Right renal pelvis (tissue), 4 donors: ENCODE data around the gene POLR2B. TPM values are rescaled to one million over a fixed set of nuclear protein-coding genes. Genes with fewer than 3 reads are reported as not detected.
A peak's percentile ranks its signal among the peaks of the same experiment; 100 is the strongest.

Source experiments
- DNase-seq, 4 donors: peaks; one replicate each; pipeline ENCODE4 v3.0.0-alpha.2; 2013; ENCODE audit warnings: low read depth in 4 of 4, low spot score in 3 of 4, missing footprints in 1 of 4
- polyA plus RNA-seq, 4 donors: library from polyadenylated mRNA; unstranded; fragments of 120-200 nt; gene quantifications; one replicate each; pipeline ENCODE4 v1.2.1, GENCODE V29; 2013; ENCODE audit not compliant: insufficient read length in 4 of 4

The POLR2B gene
- polyA plus RNA-seq, 4 donors, result 94.5 to 119 (median 114) TPM

DNA sequence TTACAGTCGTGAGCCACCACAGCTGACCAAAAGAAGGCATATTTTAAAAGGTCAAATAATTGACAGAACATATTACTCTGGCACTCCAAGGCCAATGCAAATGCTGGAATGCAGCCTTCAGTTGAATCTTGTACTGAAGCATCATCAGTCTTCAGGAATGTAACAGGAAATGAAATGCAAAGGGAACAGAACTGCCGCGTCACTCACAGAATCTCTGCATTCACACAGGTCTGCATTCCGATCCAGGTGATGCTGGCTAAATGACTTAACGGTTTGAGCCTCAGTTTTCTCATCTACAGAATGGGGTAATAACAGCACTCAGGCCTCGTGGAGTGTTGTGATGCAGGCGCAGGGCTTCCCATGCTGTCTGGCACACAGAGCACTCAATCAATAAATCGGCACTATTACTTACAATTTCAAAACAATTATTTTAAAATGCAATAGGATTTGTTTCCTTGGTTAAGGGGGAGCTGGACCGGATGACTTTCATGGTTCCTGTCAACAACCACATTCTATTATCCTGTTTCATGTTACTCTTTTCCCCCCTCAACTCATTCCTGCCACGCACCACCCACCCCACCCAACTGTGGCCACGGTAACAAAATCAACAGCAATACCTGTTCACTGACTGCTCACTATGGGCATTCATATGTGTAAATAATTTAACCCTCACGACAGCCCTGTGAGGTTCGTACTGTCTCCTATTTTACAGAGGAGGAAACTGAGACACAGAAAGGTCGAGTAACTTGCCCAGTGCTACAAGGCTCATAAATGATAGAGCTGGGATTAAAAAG is 99.1 kb downstream of the POLR2B start:
- DNase-seq, result no peak

DNA sequence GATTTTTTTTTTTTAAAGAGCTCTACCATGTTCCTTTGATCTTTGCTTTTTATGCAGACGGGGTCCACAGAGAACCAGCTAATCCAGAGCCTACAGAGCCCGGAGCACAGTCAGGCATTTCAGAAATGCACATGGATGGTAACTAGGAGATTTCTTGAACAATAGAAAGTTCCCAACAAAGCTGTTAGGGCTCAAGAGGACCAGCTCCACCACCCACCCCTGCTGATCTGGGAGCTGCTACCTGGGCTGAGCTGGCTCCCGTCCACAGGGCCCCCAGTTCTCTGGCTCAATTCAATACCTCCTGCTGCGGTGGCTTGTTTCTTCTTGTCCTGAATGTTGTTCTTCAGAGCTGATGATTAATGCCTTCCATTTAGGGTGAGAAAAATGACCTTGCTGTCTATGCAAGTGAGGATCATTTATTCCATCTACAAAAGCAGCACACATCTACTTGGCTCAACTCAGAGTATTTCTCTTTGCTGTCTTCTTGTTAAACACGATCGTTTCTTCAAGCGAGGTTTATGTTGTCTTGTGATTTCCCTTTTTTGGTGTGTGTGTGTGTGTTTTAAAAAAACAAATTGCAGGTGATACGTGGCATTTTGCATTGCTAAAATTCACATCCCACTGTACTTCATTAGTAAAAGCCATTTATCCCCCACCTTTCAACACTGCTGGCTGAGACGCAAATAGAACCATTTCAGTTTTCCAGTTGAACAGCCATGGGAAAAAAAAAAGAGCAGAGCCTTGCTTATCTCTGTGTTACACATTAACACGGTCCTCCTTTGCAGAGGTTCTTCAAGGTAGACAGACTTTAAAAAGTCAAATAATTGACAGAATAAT is 100.2 kb downstream of the POLR2B start:
- peak in 1 of 4 donors; percentile 72 for DNase-seq

Other genes with a start within 250 kb of the POLR2B start
- under 1 TPM in 1 of 4 donors, not detected in 3; 0.17 TPM for gene SPINK2, start 157.2 kb upstream of the POLR2B start, polyA plus RNA-seq
- 10 to 100 TPM; 48.2 to 60.2 (median 57.4) TPM for gene REST, start 71.0 kb upstream of the POLR2B start, polyA plus RNA-seq
- gene NOA1, start 1.3 kb upstream of the POLR2B start, polyA plus RNA-seq, result 10 to 100 TPM; 20.6 to 24.1 (median 22.9) TPM
- gene IGFBP7, start 131.5 kb downstream of the POLR2B start, polyA plus RNA-seq, result 100 to 1,000 TPM; 651 to 699 (median 679) TPM